HCT116 (cell line): ENCODE data around the gene KRT12. TPM values are rescaled to one million over a fixed set of nuclear protein-coding genes. Genes with fewer than 3 reads are reported as not detected.

ENCODE experiments used
- ATAC-seq: fragments of 200-7000 bp; cut with Tn5 transposase; 2 replicates; pipeline ENCODE4 v1.9.1; 2020; ENCODE audit warnings: mild to moderate bottlenecking, moderate library complexity
- BruUV-seq: library from RNA; stranded (reverse); fragments of 400-500 nt; replicated peaks from 2 replicates; lab custom pipeline; 2021; lab: Mats Ljungman, UMichigan
- CTCF ChIA-PET: fragments of 300-600 bp; sonication (Branson Sonifier 250); formaldehyde crosslinking; loops from one replicate; lab custom pipeline; 2021; ENCODE audit warnings: antibody characterized with exemption; lab: Charles Lee
- POLR2A ChIA-PET: fragments of 300-600, 350-600 bp; sonication (Branson Sonifier 250); formaldehyde crosslinking; loops from one replicate; lab custom pipeline; 2021; ENCODE audit warnings: antibody characterized with exemption; lab: Charles Lee
- RAD21 ChIA-PET, 2 experiments: fragments of 300-600 bp; sonication (Branson Sonifier 250); formaldehyde crosslinking; loops; one replicate each; lab custom pipeline; 2023; ENCODE audit warnings: low total read pairs in 2 of 2; ENCODE audit not compliant: uncharacterized antibody in 2 of 2, unreplicated experiment in 2 of 2, low non-redundant PET in 1 of 2; lab: Charles Lee
- DNase-seq: peaks from one replicate; pipeline ENCODE4 v3.0.0-alpha.2; 2010; ENCODE audit warnings: low read depth, low spot score
- H2AFZ ChIP-seq: fragments of 200-600 bp; shearing (Covaris generic), sonication (generic); 2 replicates; pipeline ENCODE4 v1.6.1; 2017; ENCODE audit warnings: low read depth, mixed run types, mixed read lengths, antibody characterized with exemption, low read length; ENCODE audit not compliant: poor library complexity, severe bottlenecking
- H3K27ac ChIP-seq: 2 replicates; pipeline ENCODE4 v1.5.1; 2012; ENCODE audit warnings: low read depth, low read length
- H3K27me3 ChIP-seq: fragments of 200-600 bp; sonication (generic); 2 replicates; pipeline ENCODE4 v1.6.1; 2016; ENCODE audit warnings: mixed run types, low read length, mixed read lengths; ENCODE audit not compliant: insufficient read depth
- H3K36me3 ChIP-seq, 2 experiments: fragments of 200-500 bp in 1 of 2; fragments of 200-600 bp in 1 of 2; sonication (Bioruptor generic) in 1 of 2; sonication (generic) in 1 of 2; 2 replicates each; pipeline versions ENCODE4 v1.5.1 to v1.6.1; 2014 to 2016; ENCODE audit warnings: low read length in 2 of 2, inconsistent platforms in 1 of 2, mixed read lengths in 1 of 2, mixed run types in 1 of 2; ENCODE audit not compliant: insufficient read depth in 2 of 2, control insufficient read depth in 1 of 2
- H3K4me1 ChIP-seq, 2 experiments: fragments of 200-600 bp in 1 of 2; sonication (generic) in 1 of 2; 2 replicates each; pipeline versions ENCODE4 v1.5.1 to v1.6.1; 2012 to 2017; ENCODE audit warnings: low read length in 2 of 2, inconsistent platforms in 1 of 2, mild to moderate bottlenecking in 1 of 2, mixed read lengths in 1 of 2, mixed run types in 1 of 2, moderate library complexity in 1 of 2; ENCODE audit not compliant: insufficient read depth in 2 of 2, control insufficient read depth in 1 of 2
- H3K4me2 ChIP-seq: fragments of 200-600 bp; sonication (generic); 2 replicates; pipeline ENCODE4 v1.6.1; 2017; ENCODE audit warnings: mixed run types, low read length, mixed read lengths
- H3K4me3 ChIP-seq, 2 experiments: fragments of 200-600 bp in 1 of 2; sonication (generic) in 1 of 2; replicated peaks in 1 of 2; 2 replicates each; pipeline ENCODE4 v1.5.1; 2011 to 2016; ENCODE audit warnings: low read length in 2 of 2, control low read depth in 1 of 2, low read depth in 1 of 2, mild to moderate bottlenecking in 1 of 2, mixed read lengths in 1 of 2, mixed run types in 1 of 2
- H3K79me2 ChIP-seq: fragments of 200-600 bp; sonication (generic); 2 replicates; pipeline ENCODE4 v1.6.1; 2017; ENCODE audit warnings: mild to moderate bottlenecking, mixed run types, low read length, moderate library complexity, mixed read lengths; ENCODE audit not compliant: insufficient read depth
- H3K9ac ChIP-seq: fragments of 200-600 bp; sonication (generic); 2 replicates; pipeline ENCODE4 v1.6.1; 2016; ENCODE audit warnings: low read length, mixed read lengths
- H3K9me2 ChIP-seq: fragments of 200-600 bp; sonication (generic), shearing (Covaris generic); 2 replicates; pipeline ENCODE4 v1.6.1; 2017; ENCODE audit warnings: mixed run types, mild to moderate bottlenecking, moderate library complexity; ENCODE audit not compliant: insufficient read depth
- H3K9me3 ChIP-seq, 2 experiments: fragments of 200-500 bp in 1 of 2; fragments of 200-600 bp in 1 of 2; sonication (Bioruptor generic) in 1 of 2; sonication (generic) in 1 of 2; 2 replicates each; pipeline ENCODE4 v1.6.1; 2014 to 2017; ENCODE audit warnings: low read length in 2 of 2, mixed read lengths in 2 of 2, inconsistent platforms in 1 of 2, low read depth in 1 of 2, mild to moderate bottlenecking in 1 of 2, mixed run types in 1 of 2, moderate library complexity in 1 of 2; ENCODE audit not compliant: control insufficient read depth in 1 of 2, insufficient read depth in 1 of 2
- H4K20me1 ChIP-seq: fragments of 200-600 bp; sonication (generic), shearing (Covaris generic); 2 replicates; pipeline ENCODE4 v1.6.1; 2017; ENCODE audit warnings: mixed run types, mild to moderate bottlenecking, moderate library complexity; ENCODE audit not compliant: insufficient read depth
- CBX3 ChIP-seq: IDR thresholded peaks from 2 replicates; pipeline ENCODE4 v1.6.1; 2012; ENCODE audit warnings: low read depth
- CEBPB ChIP-seq: IDR thresholded peaks from 2 replicates; pipeline ENCODE4 v1.6.1; 2012; ENCODE audit warnings: low read depth
- ELF1 ChIP-seq: IDR thresholded peaks from 2 replicates; pipeline ENCODE4 v1.6.1; 2012; ENCODE audit warnings: low read depth, borderline replicate concordance
- EZH2phosphoT487 ChIP-seq: fragments of 200-600 bp; IDR thresholded peaks from 2 replicates; pipeline ENCODE4 v1.6.1; 2018; ENCODE audit warnings: antibody characterized with exemption, borderline replicate concordance
- FOSL1 ChIP-seq: IDR thresholded peaks from 2 replicates; pipeline ENCODE4 v1.6.1; 2012; ENCODE audit warnings: low read depth
- JUND ChIP-seq: IDR thresholded peaks from 2 replicates; pipeline ENCODE4 v1.6.1; 2012
- POLR2A ChIP-seq: IDR thresholded peaks from 2 replicates; pipeline ENCODE4 v1.7.0; 2011; ENCODE audit warnings: borderline replicate concordance; ENCODE audit not compliant: insufficient read depth, insufficient read length; ENCODE audit errors: extremely low read depth
- POLR2AphosphoS5 ChIP-seq: IDR thresholded peaks from 2 replicates; pipeline ENCODE4 v1.6.1; 2011; ENCODE audit warnings: mild to moderate bottlenecking, low read depth, low read length, moderate library complexity
- YY1 ChIP-seq: IDR thresholded peaks from 2 replicates; pipeline ENCODE4 v1.6.1; 2011; ENCODE audit warnings: low read length, low read depth, moderate library complexity, mild to moderate bottlenecking; ENCODE audit not compliant: insufficient replicate concordance; ENCODE audit errors: extremely low read depth
- ZFX ChIP-seq: fragments of 450-650 bp; IDR thresholded peaks from 2 replicates; pipeline ENCODE4 v1.6.1; 2017
- intact Hi-C: fragments of 100-400 bp; cut with micrococcal nuclease; formaldehyde crosslinking; loops from 2 replicates; pipeline ENCODE4 v1.10.0; 2022
- total RNA-seq: library from RNA; stranded (reverse); gene quantifications from one replicate; pipeline ENCODE4 v1.2.1, GENCODE V29; 2021; ENCODE audit not compliant: unreplicated experiment
- TF ChIP-seq, protein P1 (sequence below): IDR thresholded peaks from 2 replicates; pipeline ENCODE4 v1.6.1; 2012; ENCODE audit warnings: low read depth
- TF ChIP-seq, protein P2 (sequence below), 3 experiments: fragments of 200-600 bp in 1 of 3; sonication (generic) in 1 of 3; IDR thresholded peaks in 2 of 3; conservative IDR thresholded peaks in 1 of 3; 2 replicates each; pipeline ENCODE4 v1.5.1; 2012 to 2017; ENCODE audit warnings: low read depth in 2 of 3, low read length in 2 of 3, antibody characterized with exemption in 1 of 3, borderline replicate concordance in 1 of 3, control low read depth in 1 of 3, mild to moderate bottlenecking in 1 of 3, mixed read lengths in 1 of 3, mixed run types in 1 of 3, moderate library complexity in 1 of 3; ENCODE audit not compliant: insufficient read depth in 1 of 3
- TF ChIP-seq, protein P3 (sequence below): IDR thresholded peaks from 2 replicates; pipeline ENCODE4 v1.6.1; 2011; ENCODE audit warnings: mild to moderate bottlenecking, low read length, moderate library complexity; ENCODE audit not compliant: insufficient replicate concordance; ENCODE audit errors: extremely low read depth

Gene KRT12
- total RNA-seq, 1 experiment from 2014 or later, result not detected

DNA sequence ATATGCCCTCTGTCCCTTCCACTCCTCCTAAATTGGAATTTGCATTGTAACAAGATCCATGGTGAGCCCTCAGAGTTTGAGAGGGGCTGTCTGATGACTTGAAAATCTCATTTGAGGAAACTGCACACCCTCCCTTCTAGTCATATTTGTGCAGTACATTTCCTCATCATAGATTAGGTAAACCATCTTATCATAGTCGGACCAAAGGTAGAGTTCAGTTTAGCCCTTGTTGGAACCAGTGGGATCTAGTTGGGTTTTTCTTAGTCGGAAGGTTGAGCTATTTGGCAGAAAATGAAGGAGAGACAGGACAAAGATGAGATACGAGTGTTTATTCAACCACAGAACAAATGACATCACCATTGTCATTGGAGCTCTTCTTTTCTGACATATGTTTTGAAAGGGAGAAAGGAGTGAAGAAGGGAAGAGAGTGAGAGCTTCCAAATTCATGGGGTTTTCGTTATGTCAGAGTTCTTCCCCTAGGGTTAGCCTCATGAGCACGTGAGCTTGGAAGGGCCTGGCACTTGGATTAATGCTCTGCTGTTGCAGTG lies 33.9 kb upstream of the KRT12 start:
- CTCF ChIA-PET, result no interaction called here
- ATAC-seq (no peak), DNase-seq (no peak)
- H3K4me2 ChIP-seq, result no peak overlapping the region
- H3K9me2 ChIP-seq, result no peaks in the 10 kb centered on the region
- TF ChIP-seq POLR2AphosphoS5, result no peak
- TF ChIP-seq POLR2A, result no peak
- no peak for TF ChIP-seq JUND
- no peak for TF ChIP-seq CBX3
- no peak for TF ChIP-seq CEBPB
- no peak for TF ChIP-seq EZH2phosphoT487
- TF ChIP-seq, protein P1, sequence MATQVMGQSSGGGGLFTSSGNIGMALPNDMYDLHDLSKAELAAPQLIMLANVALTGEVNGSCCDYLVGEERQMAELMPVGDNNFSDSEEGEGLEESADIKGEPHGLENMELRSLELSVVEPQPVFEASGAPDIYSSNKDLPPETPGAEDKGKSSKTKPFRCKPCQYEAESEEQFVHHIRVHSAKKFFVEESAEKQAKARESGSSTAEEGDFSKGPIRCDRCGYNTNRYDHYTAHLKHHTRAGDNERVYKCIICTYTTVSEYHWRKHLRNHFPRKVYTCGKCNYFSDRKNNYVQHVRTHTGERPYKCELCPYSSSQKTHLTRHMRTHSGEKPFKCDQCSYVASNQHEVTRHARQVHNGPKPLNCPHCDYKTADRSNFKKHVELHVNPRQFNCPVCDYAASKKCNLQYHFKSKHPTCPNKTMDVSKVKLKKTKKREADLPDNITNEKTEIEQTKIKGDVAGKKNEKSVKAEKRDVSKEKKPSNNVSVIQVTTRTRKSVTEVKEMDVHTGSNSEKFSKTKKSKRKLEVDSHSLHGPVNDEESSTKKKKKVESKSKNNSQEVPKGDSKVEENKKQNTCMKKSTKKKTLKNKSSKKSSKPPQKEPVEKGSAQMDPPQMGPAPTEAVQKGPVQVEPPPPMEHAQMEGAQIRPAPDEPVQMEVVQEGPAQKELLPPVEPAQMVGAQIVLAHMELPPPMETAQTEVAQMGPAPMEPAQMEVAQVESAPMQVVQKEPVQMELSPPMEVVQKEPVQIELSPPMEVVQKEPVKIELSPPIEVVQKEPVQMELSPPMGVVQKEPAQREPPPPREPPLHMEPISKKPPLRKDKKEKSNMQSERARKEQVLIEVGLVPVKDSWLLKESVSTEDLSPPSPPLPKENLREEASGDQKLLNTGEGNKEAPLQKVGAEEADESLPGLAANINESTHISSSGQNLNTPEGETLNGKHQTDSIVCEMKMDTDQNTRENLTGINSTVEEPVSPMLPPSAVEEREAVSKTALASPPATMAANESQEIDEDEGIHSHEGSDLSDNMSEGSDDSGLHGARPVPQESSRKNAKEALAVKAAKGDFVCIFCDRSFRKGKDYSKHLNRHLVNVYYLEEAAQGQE, result no peak
- TF ChIP-seq, protein P2, sequence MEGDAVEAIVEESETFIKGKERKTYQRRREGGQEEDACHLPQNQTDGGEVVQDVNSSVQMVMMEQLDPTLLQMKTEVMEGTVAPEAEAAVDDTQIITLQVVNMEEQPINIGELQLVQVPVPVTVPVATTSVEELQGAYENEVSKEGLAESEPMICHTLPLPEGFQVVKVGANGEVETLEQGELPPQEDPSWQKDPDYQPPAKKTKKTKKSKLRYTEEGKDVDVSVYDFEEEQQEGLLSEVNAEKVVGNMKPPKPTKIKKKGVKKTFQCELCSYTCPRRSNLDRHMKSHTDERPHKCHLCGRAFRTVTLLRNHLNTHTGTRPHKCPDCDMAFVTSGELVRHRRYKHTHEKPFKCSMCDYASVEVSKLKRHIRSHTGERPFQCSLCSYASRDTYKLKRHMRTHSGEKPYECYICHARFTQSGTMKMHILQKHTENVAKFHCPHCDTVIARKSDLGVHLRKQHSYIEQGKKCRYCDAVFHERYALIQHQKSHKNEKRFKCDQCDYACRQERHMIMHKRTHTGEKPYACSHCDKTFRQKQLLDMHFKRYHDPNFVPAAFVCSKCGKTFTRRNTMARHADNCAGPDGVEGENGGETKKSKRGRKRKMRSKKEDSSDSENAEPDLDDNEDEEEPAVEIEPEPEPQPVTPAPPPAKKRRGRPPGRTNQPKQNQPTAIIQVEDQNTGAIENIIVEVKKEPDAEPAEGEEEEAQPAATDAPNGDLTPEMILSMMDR (IDR thresholded peaks at IDR 0.05 in 2 of 3, conservative IDR thresholded peaks at IDR 0.05 in 1 of 3; ENCODE audit: borderline replicate concordance in 1 of 3, insufficient read depth in 1 of 3, low read depth in 2 of 3, low read length in 2 of 3), result no peak
- no peak for TF ChIP-seq ZFX
- no peak for TF ChIP-seq FOSL1
- no peak for TF ChIP-seq ELF1
- TF ChIP-seq, protein P3, sequence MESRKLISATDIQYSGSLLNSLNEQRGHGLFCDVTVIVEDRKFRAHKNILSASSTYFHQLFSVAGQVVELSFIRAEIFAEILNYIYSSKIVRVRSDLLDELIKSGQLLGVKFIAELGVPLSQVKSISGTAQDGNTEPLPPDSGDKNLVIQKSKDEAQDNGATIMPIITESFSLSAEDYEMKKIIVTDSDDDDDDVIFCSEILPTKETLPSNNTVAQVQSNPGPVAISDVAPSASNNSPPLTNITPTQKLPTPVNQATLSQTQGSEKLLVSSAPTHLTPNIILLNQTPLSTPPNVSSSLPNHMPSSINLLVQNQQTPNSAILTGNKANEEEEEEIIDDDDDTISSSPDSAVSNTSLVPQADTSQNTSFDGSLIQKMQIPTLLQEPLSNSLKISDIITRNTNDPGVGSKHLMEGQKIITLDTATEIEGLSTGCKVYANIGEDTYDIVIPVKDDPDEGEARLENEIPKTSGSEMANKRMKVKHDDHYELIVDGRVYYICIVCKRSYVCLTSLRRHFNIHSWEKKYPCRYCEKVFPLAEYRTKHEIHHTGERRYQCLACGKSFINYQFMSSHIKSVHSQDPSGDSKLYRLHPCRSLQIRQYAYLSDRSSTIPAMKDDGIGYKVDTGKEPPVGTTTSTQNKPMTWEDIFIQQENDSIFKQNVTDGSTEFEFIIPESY, result no peak
- TF ChIP-seq YY1, result no peak
- no peaks in the 10 kb centered on the region for H4K20me1 ChIP-seq
- POLR2A ChIA-PET, result interaction anchor here (0.9 kb wide), 1 partner anchor 625 kb away, joined by 5 read pairs; no protein-coding TSS in a partner anchor
- H3K36me3 ChIP-seq, result no peaks in the 10 kb centered on the region
- intact Hi-C loops, result loop anchor here (5.0 kb wide), 1 partner anchor 84 kb away; no protein-coding TSS in a partner anchor
- no peak overlapping the region for H3K4me3 ChIP-seq
- H3K9ac ChIP-seq, result no peak overlapping the region
- peak overlapping the region; percentile 96 for H3K27ac ChIP-seq
- RAD21 ChIA-PET, result interaction anchor here in 1 of 2 experiments (0.7 kb wide), 1 partner anchor 505 kb away, joined by 3 read pairs; no protein-coding TSS in a partner anchor
- H3K27me3 ChIP-seq, result no peaks in the 10 kb centered on the region
- H3K9me3 ChIP-seq, result no peaks in the 10 kb centered on the region
- no TSS peak for BruUV-seq
- H3K4me1 ChIP-seq, result peaks cover 47 to 55% of the 10 kb centered on the region in 2 experiments
- H2AFZ ChIP-seq, result no peak overlapping the region
- H3K79me2 ChIP-seq, result no peaks in the 10 kb centered on the region
